ENCODE measurements around the gene DCHS2. TPM values are rescaled to one million over a fixed set of nuclear protein-coding genes. Genes with fewer than 3 reads are reported as not detected.

Gene DCHS2
- total and polyA plus RNA-seq, 2 of the 8 experiments (the other 6 are each of a cell fraction or from before 2014, with no cell fraction given): 0.54 to 2.6 TPM

DNA sequence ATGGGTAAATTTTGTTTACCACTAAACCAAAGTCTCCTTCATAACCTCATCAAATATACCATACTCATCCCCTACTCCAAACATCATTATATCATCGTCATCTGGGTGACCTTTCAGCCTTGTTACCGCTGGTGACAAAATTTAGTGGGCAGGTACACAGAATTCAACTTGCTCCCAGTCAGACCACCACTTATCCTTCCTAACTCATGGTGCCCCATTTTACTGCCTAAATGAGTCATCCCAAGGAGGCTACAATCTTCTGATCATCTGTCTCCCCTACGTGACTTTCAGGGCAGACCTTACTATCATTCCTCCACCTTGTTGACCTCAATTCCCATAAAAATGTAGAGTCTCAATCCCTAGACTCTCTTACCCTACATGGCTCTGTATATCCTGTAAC lies 49.6 kb downstream of the DCHS2 start:
- no peaks in the 10 kb centered on the region for H3K27me3 ChIP-seq (replicated peaks in 1 of 4; ENCODE audit: control insufficient read depth in 3 of 4, extremely low read depth in 1 of 4, insufficient read depth in 3 of 4, low read length in 3 of 4)
- POLR2A ChIA-PET (ENCODE audit: partially characterized antibody): no interaction called here
- H3K36me3 ChIP-seq (ENCODE audit: control insufficient read depth in 2 of 4, insufficient read depth in 4 of 4, low read length in 3 of 4): no peaks in the 10 kb centered on the region

More for the DNA sequence above, 49.6 kb downstream of the DCHS2 start:
- H3K9me3 ChIP-seq (ENCODE audit: insufficient read depth in 2 of 2, low read depth in 1 of 2, low read length in 1 of 2): no peaks in the 10 kb centered on the region
- no peak overlapping the region for H2BK20ac ChIP-seq (ENCODE audit: low read length)
- H4K91ac ChIP-seq (replicated peaks; ENCODE audit: insufficient read length, low read length): no peak overlapping the region
- H2BK12ac ChIP-seq (ENCODE audit: low read depth, low read length): no peak overlapping the region
- FAIRE-seq: no peak
- H2BK120ac ChIP-seq (replicated peaks; ENCODE audit: low read depth, low read length): no peak overlapping the region
- H3K23me2 ChIP-seq (ENCODE audit: low read depth, low read length): no peaks in the 10 kb centered on the region; the same call in 1 of the 2 replicates
- 91 to 100% methylated on average over 1 to 3 of the region's 3 CpGs for WGBS, 2 experiments (ENCODE audit: extremely low coverage in 1 of 2, insufficient coverage in 1 of 2, insufficient read length in 1 of 2, insufficient replicate concordance in 2 of 2, low coverage in 1 of 2, low lambda C conversion rate in 2 of 2, missing lambda C conversion rate in 1 of 2)
- no peak overlapping the region for H4K5ac ChIP-seq (ENCODE audit: insufficient read length, low read depth, low read length)
- no peak overlapping the region for H2BK5ac ChIP-seq (ENCODE audit: low read depth, low read length)
- H3K79me2 ChIP-seq (ENCODE audit: control insufficient read depth in 1 of 2, insufficient read depth in 2 of 2, low read length in 2 of 2): no peaks in the 10 kb centered on the region
- DNase-seq (ENCODE audit: low read depth in 1 of 2, low spot score in 2 of 2): no peak
- H4K20me1 ChIP-seq (replicated peaks in 1 of 2; ENCODE audit: control insufficient read depth in 1 of 2, insufficient read depth in 2 of 2, low read length in 2 of 2): no peaks in the 10 kb centered on the region
- no peak overlapping the region for H3K27ac ChIP-seq (ENCODE audit: low read depth, low read length)
- H3K4ac ChIP-seq (replicated peaks; ENCODE audit: insufficient read length, low read depth, low read length): no peak overlapping the region
- H2AK5ac ChIP-seq (ENCODE audit: low read depth, low read length): no peak overlapping the region
- no peak overlapping the region for H2AFZ ChIP-seq (ENCODE audit: low read length)
- H3K18ac ChIP-seq (ENCODE audit: extremely low read depth, low read length): no peak overlapping the region
- H3K14ac ChIP-seq (ENCODE audit: insufficient read length): no peak overlapping the region
- H3K23ac ChIP-seq (ENCODE audit: insufficient read length): no peak overlapping the region
- no peak overlapping the region for H3K56ac ChIP-seq (replicated peaks; ENCODE audit: insufficient read length, low read depth, low read length)
- no peak overlapping the region for H3K4me3 ChIP-seq (ENCODE audit: extremely low read depth in 1 of 4, insufficient read depth in 2 of 4, low read depth in 3 of 4, low read length in 4 of 4)
- H2BK15ac ChIP-seq (ENCODE audit: low read length): no peak overlapping the region
- CTCF ChIA-PET (ENCODE audit: partially characterized antibody): interaction anchor here (0.7 kb wide), 1 partner anchor 12 kb away, joined by 3 read pairs; no protein-coding TSS in a partner anchor
- H3K79me1 ChIP-seq (ENCODE audit: low read depth, low read length): no peaks in the 10 kb centered on the region
- H4K8ac ChIP-seq (ENCODE audit: extremely low read depth, insufficient read depth, low read length): no peak overlapping the region
- no peaks in the 10 kb centered on the region for H3K4me1 ChIP-seq (replicated peaks in 1 of 4; ENCODE audit: control insufficient read depth in 3 of 4, insufficient read depth in 4 of 4, low read length in 3 of 4)
- no peak overlapping the region for H3K9ac ChIP-seq (replicated peaks in 1 of 4; ENCODE audit: extremely low read depth in 1 of 4, low read depth in 3 of 4, low read length in 3 of 4)
- no peak for TF ChIP-seq TEAD4 (IDR thresholded peaks at IDR 0.05; ENCODE audit: low read depth, low read length)
- TF ChIP-seq PHF8 (conservative IDR thresholded peaks at IDR 0.05; ENCODE audit: low read depth, low read length): no peak
- TF ChIP-seq, protein P1, sequence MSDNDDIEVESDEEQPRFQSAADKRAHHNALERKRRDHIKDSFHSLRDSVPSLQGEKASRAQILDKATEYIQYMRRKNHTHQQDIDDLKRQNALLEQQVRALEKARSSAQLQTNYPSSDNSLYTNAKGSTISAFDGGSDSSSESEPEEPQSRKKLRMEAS (IDR thresholded peaks at IDR 0.05): no peak
- no peak for TF ChIP-seq YY1 (IDR thresholded peaks at IDR 0.05; ENCODE audit: low read depth, low read length)
- no peak for TF ChIP-seq TAF1 (IDR thresholded peaks at IDR 0.05; ENCODE audit: low read depth, low read length)
- no peak for TF ChIP-seq EZH2 (IDR thresholded peaks at IDR 0.05; ENCODE audit: low read depth, low read length, severe bottlenecking)
- no peak for TF ChIP-seq RBBP5 (IDR thresholded peaks at IDR 0.05; ENCODE audit: borderline replicate concordance, low read depth, low read length)
- TF ChIP-seq, protein P2, sequence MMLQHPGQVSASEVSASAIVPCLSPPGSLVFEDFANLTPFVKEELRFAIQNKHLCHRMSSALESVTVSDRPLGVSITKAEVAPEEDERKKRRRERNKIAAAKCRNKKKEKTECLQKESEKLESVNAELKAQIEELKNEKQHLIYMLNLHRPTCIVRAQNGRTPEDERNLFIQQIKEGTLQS (IDR thresholded peaks at IDR 0.05; ENCODE audit: insufficient read depth, low read depth, low read length): no peak
- TF ChIP-seq BRCA1 (IDR thresholded peaks at IDR 0.05; ENCODE audit: low read depth, low read length): no peak
- TF ChIP-seq GABPA (IDR thresholded peaks at IDR 0.05; ENCODE audit: borderline replicate concordance, insufficient read depth, low read length): no peak
- no peak for TF ChIP-seq SUZ12 (IDR thresholded peaks at IDR 0.05; ENCODE audit: low read length)
- TF ChIP-seq CHD1 (IDR thresholded peaks at IDR 0.05; ENCODE audit: low read depth, low read length): no peak
- no peak for TF ChIP-seq KDM5A (IDR thresholded peaks at IDR 0.05; ENCODE audit: low read length)
- TF ChIP-seq JUND (IDR thresholded peaks at IDR 0.05; ENCODE audit: low read length): no peak
- H3K4me2 ChIP-seq (ENCODE audit: insufficient read depth in 1 of 2, low read depth in 2 of 2, low read length in 2 of 2): no peak overlapping the region

Measured in H1 (cell line).